NCI-H1105 treated with DMSO at 0.1 percent for 48 hours (cell line): ENCODE measurements around the gene SMAD5.

ENCODE experiments used
- DNase-seq: peaks from one replicate; lab custom pipeline; 2025; lab: John Stamatoyannopoulos, UW

The SMAD5 gene

DNA sequence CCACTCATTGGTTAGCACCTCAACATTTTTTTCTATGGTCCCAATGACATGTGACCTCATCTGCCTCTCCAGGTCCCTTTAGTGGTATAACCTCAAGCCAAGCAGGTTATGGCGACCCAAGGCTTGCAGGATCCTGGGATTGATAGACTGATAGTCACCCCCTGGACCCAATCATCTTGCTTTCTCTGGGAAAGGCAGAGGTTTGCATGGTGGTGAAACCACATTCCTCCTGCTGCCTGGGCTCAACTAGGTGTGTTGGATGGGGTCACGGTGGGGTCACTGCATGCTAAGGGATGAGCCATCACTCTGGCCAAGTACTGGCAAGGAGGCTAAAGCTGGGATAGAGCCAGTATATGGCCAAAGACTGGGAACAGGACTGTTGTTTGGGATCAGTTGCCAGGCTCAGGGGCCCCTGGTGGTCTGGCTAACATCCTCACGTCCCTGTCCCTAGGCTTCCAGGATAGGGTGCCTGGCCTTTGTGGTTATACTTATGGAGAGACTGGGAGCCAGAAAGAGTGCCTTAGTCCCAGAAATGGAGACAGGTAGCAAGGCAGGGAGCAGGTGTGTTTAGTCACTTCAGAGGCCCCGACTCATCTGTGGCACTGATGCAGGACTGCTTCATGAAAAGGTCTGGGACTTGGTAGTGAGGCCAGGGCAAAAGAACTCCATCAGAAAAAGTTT, 65.0 kb downstream of the SMAD5 start:
- DNase-seq, result no peak

DNA sequence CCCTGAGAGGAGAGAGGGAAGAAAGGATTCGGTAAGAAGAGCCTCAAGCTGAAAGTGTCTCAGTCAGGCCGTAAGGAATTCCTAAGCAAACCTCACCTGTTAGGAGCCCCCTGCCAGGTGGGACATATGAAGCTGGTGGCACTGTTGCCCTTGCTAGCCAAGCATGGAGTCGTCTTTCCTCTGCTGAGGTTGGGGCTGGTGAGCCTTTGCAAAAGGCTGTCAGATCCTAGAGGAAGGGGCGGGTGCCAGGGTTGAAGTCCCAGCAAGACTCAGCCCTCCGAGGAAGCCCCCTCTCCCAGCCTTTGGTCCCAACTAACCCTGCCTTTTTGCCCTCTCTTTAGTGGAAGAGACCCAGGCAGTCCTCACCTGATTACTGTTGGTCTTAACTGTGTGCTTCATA, 65.8 kb downstream of the SMAD5 start:
- DNase-seq, result no peak

DNA sequence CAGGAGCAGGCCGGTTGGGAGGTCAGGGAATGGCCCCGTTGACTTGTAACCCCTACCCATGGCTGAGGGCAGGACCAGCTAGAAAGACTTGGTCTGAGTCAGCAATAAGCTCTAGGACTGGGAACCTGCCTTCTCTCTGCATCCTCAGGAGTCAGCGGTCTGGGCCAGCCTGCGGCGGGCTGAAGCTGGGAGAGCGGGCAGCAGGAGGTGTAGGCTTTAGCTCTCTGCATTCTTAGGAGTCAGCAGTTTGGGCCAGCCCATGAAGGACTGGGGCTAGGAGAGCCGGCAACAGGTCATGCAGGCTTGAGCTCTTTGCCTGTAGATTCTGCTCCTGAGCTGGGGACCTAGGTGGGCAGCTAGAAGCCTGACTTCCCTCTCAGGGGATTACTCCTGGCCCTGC, 66.8 kb downstream of the SMAD5 start:
- no peak for DNase-seq

DNA sequence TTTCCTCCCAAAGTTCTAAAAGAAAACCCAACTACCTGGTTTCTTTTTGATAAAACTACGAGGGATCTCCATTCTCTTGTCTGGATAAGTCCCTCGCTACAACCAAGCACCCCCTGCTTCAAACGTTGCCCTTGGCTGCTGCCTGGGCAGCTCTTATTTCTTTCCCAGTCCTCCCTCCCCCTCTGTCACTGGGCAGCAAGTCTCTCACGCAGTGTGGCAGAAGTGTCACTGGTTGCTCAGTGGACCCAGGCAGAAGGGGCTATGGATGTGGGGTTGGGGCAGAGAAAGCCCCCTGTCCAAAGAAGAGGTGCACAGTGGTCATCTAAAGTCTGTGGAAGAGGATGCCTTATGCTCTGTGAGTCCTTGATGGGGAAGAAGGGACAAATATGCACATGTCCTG, 67.5 kb downstream of the SMAD5 start:
- DNase-seq, result no peak

DNA sequence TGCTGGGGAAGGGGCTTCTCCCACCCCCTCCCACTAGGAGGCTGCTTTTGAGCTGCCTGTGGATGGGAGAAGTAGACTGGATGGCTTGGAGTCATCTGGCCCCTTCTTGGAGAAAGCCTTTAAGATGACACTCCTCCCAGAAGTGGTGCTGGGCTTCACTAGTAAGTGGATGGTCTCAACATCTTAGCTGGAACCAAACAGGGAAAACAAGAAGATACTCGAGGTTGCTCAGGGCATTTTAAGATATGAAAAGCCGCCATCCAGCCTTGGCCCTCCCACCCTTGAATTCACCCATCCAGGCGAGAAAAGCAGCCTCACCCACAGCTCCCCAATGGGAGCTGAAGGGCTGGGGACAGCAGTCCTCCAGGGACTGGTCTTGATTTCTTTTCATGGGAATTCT, 68.1 kb downstream of the SMAD5 start:
- no peak for DNase-seq

DNA sequence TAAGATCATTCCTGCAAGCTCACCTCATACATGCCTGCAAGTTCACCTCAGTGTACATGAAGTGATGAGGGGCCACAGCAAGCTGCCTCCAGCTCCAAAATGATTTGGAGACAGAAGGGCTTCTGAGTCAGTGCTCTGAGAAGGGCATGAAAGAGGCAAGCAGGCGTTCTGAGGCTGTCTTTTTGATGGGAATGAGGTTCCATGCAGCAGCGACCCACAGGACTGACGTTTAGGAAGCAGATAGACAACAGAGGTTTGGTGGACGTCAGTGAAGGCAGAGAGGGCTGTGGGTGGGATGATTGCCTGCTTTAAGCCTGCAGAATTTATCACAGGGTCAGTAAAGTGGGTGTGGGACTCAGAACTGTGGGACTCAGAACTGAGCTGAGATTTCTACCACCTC, 69.2 kb downstream of the SMAD5 start:
- DNase-seq, result no peak

DNA sequence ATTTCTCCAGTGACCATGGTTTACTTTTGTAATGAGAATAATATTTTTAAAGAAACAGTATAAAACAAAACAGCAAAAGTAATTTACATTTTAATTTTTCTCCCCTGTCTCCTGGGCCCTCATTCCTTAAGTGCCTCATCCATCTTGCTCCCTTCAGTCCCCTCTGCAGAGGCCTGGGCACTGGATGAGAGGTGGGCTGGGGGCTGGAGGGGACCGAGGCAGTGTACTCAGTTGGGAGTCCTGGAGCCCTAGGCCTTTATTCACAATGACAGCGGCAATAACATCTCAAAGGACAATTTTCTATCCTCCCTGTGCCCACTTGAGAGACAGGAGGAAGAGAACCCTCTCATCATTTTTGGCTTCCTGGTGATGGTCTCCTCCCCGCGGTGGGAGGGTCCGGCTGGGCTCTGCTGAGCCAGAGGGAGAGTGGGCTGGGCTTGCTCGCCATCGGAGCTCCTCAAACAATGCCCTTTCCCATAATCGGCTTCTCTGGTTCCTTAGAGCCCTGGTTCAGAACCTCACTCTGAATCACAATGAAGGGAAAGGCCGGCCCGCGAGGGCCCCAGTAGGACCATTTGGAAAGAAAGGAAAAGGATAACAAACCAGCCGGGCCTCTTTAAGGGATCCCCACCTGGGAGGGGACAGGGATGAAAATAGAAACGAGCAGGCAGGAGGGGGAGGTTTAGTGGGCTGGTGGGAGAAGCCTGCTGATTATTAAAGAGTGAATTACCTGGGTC, 70.0 kb downstream of the SMAD5 start:
- DNase-seq, result no peak

DNA sequence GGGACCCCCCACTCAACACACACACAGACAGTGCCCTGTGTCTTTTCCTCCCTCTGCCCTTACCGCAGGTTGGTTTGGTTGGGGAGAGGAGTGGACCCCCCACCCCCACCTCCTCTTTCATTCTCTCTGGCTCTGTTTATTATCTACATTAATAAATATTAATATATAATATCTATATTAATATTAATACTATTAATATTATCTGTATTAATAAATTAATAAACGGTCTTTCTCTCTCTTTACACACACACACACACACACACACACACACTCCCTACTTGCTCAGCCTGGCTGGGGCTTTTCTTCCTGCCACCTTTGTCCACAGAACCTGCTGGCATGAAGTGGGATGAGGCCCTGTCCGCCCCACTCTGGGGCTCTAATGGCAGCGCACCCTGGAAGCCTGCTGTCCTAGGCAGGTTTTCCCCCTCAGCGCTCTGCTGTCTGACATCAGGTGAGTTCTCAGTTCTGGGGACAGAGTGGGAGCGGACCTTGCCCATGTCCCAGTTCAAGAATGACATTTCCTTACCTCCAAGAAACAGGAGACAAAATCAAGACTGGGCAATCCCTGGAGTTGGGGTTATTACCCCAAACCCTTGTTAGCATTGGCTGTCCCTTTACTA, 70.8 kb downstream of the SMAD5 start:
- no peak for DNase-seq

DNA sequence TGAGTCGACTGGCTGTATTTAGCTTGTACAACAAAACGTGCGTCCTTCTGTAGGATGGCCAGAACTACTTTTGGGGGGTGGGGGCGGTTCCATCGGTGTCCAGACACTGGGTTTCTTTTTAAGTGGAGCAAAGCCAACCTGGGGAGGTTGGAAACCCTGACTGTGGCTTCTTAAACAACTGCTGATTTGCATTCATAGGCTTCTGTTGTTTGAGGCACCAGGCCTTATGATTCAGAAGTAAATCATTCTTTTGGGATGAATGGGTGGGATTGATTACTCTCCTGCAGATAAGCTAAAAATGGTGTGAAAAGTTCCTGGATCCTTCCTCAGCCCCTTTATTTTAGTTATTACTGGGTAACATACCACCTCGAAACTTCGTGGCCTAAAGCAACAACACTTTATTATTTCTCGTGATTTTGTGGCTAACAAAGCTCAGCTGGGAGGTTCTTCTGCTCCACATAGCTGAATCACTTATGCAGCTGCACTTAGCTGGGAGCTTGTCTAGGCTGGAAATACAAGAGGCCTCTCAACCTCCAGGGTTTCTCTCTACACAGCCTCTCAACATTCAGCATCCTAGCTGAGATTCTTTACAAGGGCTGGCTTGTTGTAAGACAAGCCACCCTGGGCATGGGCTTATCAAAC, 72.5 kb downstream of the SMAD5 start:
- no peak for DNase-seq

DNA sequence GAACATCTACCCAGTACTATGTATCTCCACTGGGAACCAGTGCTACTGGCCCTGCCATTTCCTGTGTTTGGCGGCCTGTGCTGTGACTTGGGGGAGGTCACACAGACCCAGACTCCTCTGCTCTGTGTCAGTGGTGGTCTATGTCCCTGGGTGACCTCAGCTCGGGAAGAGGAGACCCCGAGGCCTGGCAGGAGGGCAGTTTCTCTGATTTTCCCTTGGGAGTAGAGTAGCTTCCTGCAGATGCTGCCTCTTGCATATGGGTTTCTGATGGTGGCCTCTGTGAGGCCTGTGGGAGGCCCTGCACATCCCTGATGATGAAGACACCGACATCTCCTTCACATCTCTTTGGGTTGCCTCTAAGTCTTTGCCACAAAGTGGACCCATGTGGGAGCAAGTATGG, 73.3 kb downstream of the SMAD5 start:
- no peak for DNase-seq

DNA sequence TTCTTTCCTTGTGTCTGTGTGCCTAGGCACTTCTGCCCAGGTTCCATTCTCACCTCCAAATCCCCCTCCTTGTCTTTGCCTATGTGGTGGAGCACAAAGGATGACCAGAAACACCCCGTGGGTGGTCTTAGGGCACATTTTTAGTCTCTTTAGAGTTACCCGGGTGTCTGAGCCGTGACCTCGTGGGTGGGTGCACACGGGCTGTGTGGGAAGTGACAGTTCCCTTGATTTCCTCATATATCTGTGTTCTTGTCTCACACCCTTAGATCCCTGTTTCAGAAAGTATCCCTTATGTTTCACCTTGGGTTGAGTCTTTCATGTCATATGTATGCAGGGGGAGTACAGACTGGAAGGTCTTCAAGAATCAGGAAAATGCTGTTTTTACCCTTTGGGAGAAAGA, 73.7 kb downstream of the SMAD5 start:
- no peak for DNase-seq

DNA sequence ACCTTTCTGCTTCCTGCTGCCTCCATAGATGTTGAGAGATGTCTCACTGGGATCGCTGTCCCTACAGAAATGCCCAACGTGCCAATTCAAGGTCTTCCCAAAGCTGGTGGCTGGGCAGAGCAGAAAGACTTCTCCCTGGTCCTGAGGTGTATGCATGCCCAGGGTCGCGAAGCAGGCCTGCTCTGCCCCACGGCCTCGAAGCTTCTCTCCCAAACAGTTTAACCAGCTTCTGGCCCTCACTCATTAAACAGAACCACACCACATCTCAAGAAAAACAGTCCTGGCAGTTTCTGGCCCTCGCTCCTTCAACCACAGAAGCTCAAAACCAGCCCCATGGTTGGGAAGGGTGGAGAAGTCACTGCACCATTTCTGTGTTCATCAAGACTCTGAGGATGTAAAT, 75.0 kb downstream of the SMAD5 start:
- no peak for DNase-seq

DNA sequence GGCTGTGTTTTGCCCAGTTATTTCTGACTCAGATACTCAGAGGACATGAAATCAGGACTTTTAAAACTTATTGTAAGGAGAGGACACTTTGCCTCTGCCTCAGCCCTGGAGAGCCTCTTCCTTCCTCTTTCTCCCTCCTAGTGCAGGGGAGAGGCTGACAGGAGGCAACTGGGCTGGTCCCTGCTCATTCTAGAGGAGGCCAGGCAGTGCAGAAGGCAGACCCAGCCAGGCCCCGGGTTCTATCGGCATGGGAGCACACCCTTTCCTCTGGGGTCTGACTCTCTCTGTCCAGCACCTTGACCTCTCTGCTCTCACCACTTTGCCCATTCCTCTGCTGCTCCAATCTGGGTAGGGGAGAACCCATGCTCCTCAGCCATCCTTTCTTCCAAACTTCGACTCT, 76.3 kb downstream of the SMAD5 start:
- DNase-seq, result no peak

DNA sequence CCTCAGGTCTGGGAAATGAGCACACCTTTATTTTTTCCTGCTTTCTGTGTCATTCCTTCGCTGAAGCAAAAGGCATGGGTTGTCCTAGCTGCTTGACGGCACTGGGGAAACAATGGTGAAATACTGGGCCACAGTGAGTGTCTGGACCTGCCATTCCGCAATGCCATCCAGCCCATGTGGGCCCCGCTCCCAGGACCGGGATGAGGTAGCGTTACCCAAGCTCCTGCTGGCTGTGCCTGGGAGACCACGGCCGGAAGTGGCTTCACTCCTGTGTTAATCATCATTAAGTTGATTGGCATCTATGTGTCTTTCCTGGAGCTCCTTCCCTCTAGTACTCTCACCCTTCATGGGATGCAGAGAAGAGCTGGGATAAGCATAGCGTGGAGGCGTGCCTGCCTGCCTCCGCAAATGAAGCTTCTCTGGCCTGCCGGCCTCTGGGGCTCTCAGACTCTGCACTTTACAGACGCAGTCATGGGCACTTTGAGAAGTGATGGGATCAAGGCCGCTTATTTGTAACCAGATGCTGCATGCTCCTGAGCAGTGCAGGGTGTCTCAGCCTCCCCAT, 76.8 kb downstream of the SMAD5 start:
- no peak for DNase-seq

DNA sequence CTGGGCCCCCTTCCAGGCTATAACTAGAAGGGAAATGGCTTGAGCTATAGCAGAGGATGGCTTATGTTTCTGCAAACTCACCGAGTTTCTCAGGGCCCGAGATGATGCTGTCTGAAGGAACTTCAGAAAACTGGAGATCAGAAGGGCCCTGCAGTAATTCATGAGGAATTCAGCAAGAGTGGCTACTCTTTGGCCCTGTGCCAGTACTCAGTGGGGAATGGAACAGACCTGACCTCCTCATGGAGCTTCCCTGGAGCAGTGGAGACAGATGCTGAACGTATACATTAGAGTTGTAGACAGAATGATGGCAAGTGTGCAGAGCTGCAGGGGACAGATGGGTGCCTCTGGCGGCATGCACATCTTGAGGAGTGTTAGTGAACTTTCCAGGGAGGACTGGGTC, 77.6 kb downstream of the SMAD5 start:
- DNase-seq, result no peak

DNA sequence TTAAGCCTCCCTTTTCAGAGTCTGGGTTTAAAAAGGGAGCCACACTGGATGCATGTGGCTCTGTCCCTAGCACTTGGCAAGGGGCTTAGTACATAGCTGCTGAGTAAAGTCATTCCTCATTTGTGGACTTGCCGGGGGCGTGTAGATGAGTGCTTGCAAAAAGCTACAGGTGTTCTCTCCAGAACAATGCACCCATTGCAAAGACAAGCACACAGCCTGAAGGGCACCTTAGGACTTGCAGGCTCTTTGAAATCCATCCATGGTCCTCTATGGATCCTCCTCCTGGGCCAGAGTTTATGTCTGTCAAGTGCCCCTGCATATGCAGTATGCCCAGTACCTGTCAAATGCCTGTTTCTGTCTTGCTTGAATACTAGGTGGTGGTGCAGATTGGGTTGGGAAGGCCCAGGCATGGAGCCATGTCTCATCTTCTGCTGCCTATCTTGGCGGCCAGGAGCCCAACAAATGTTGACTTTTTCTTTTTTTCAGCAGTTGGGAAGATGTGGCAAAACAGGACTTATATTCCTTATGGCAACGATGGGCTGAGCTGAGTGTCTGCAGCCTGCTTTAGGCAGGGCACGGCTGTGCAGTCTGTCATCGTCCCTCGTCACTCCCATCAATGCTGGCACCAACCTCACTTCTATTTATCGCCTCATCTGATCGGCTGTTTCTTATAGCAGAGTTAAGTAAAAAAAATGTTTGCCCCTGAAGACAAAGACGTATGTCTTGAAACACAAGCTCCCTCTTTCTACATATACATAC, 78.8 kb downstream of the SMAD5 start:
- DNase-seq, result no peak

DNA sequence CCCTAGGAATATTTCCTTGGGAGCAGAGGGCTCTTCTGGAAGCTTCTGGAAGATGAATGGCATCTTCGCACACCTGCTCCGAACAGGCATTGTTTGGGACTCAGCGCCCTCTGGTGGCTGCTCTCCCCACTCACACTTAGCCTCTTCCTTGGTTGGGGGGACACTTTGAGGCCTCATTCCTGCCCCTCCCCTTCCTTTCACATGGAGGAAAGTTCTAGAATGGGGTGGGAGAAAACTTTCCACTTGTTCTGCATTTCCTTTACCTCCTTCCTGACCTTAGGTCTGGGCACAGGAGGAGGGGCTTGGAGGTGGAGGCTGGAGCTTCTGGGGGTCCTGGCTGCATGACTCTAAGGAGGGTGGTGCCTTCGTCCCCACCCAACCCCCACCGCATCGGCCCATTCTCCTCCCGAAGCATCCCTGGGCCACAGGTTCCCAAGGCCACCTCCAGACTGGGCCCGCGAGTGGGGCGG, 79.6 kb downstream of the SMAD5 start:
- peak; percentile 6 for DNase-seq

DNA sequence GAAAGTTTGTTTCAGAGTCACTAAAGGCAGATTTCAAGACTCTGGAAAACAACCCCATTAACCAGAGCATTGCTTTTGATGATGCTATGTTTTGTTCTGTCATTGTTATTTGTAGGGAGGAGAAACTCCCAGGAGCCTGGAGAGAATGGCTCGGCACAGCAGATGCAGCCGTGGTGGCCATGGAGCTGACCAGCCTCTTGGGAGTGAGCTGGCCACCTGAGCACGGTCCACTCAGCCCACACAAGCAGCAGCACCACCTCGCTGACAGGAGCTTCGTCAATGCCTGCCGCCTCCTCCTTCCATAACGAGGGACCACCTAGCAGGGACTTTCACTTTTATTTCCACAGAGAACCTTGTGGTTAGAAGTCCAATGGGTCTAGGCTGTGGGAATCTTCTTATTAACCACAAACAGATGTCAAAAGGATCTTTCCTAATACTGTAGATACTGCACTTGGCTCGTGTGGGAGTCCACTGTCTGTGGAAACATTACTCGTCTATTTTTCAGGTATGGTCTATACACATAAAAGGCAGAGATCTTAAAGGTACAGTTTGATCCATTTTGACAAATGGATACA, 81.4 kb downstream of the SMAD5 start:
- no peak for DNase-seq

DNA sequence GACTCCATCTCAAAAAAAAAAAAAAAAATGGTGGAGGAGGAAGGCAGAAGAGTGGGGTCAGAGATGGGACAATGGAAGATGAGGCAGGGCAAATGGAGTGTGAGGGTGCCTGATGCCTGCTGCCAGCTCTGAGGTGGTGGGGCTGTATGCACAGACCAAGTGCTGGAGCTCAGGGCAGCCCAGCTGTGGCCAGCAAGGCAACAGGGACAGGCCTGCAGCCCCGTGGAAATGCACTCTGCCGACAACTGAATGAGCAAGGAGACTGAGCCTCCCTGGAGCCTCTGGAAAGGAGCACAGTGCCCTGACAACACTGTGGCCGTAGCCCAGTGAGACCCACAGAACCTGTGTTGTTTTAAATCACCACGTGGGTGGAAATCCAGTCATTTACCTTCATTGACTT, 83.2 kb downstream of the SMAD5 start:
- DNase-seq, result no peak

DNA sequence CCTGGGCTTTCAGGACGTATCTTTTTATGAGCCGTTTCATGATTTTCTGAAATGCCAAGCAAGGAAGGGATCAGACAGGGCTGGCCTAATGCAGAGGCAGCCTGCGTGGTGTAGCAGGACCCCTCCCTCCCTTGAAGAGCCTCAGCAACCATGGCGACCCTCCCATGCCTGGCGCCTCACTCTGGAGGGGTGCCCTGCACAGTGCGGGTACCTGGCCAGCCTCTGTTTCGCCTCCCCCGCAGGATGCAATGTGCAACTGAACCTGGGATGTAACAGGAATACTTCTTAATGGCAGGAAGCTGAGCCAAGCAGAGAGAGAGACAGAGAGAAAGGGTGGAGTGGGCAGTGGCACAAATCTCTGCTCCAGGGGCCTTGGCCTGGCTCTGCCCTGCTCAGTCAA, 83.6 kb downstream of the SMAD5 start:
- DNase-seq, result no peak

DNA sequence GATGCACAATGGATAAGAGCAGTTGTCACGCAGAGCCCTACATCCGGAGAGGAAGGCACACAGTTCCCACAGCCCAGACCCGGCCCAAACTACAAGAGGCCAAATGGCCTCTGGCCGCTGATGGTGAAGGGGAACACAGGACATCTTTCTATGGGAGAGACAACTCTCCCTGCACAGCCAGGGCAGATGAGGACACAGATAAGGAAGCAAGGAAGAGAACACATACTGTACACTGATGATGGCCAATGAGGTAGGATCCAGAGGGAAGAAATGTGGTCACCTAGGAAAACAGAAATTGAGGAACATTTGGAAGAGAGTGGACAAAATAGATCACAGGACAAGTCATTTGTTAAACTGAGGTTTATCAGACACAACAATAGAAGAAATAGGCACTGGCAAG, 88.7 kb downstream of the SMAD5 start:
- no peak for DNase-seq
